HG02885 (cell line): ENCODE data around the gene DHX35.
"Not testable (repeated sequence)": the region's sequence is repeated elsewhere in the genome, so short reads cannot be mapped to it uniquely, and the experiment has no call there.

Experiments used
- ATAC-seq: cut with Tn5 transposase; IDR thresholded peaks from one replicate; pipeline ENCODE4 v1.9.1; 2021; ENCODE audit warnings: mild to moderate bottlenecking; ENCODE audit not compliant: unreplicated experiment, poor library complexity

Gene DHX35

GRCh38 chr20:38973107-38973506, 11.0 kb downstream of the DHX35 start:
- no peak for ATAC-seq

GRCh38 chr20:38973645-38974044, 11.5 kb downstream of the DHX35 start:
- ATAC-seq: no peak

- ATAC-seq: no peak
These were observed 13.5 kb downstream of the DHX35 start for GRCh38 chr20:38975539-38976120.

- ATAC-seq: no peak
These were observed 17.3 kb downstream of the DHX35 start for GRCh38 chr20:38979434-38979833.

- no peak for ATAC-seq
These were observed 17.7 kb downstream of the DHX35 start for GRCh38 chr20:38979842-38980241.

GRCh38 chr20:38982291-38982690, 20.1 kb downstream of the DHX35 start:
- no peak for ATAC-seq

GRCh38 chr20:38985060-38985459, 22.9 kb downstream of the DHX35 start:
- no peak for ATAC-seq

GRCh38 chr20:38985603-38986170, 23.5 kb downstream of the DHX35 start:
- ATAC-seq: no peak

GRCh38 chr20:38986663-38987062, 24.5 kb downstream of the DHX35 start:
- ATAC-seq: no peak

GRCh38 chr20:38987777-38988176, 25.6 kb downstream of the DHX35 start:
- ATAC-seq: peak; percentile 75

GRCh38 chr20:38990728-38991127, 28.6 kb downstream of the DHX35 start:
- no peak for ATAC-seq

GRCh38 chr20:38991814-38992704, 29.9 kb downstream of the DHX35 start:
- ATAC-seq: no peak

GRCh38 chr20:38995536-38996044, 33.4 kb downstream of the DHX35 start:
- no peak for ATAC-seq

GRCh38 chr20:38996866-38997265, 34.7 kb downstream of the DHX35 start:
- ATAC-seq: not testable (repeated sequence)

- peak; percentile 90 for ATAC-seq
These were observed 35.5 kb downstream of the DHX35 start for GRCh38 chr20:38997622-38998021.

GRCh38 chr20:38999217-38999616, 37.1 kb downstream of the DHX35 start:
- ATAC-seq: no peak

- no peak for ATAC-seq
These were observed 38.1 kb downstream of the DHX35 start for GRCh38 chr20:38999965-39000910.

- ATAC-seq: no peak
These were observed 42.4 kb downstream of the DHX35 start for GRCh38 chr20:39004508-39004907.

GRCh38 chr20:39009348-39009747, 47.2 kb downstream of the DHX35 start:
- ATAC-seq: no peak

GRCh38 chr20:39010496-39010895, 48.4 kb downstream of the DHX35 start:
- ATAC-seq: no peak
